Peyer's patch (tissue), 4 donors: Measurements from ENCODE around the gene KIF6. TPM values are rescaled to one million over a fixed set of nuclear protein-coding genes. Genes with fewer than 3 reads are reported as not detected.

Source experiments
- DNase-seq, 3 donors: peaks; one replicate each; pipeline ENCODE4 v3.0.0-alpha.2; 2017 to 2019
- H3K27ac ChIP-seq, 4 donors: fragments of 200-600 bp; sonication (generic); one replicate each; pipeline ENCODE4 v1.5.1; 2016 to 2019
- H3K27me3 ChIP-seq, 2 donors: fragments of 200-600 bp; sonication (generic); one replicate each; pipeline ENCODE4 v1.5.1; 2019
- H3K36me3 ChIP-seq, 3 donors: fragments of 200-600 bp; sonication (generic); one replicate each; pipeline ENCODE4 v1.5.1; 2016 to 2019
- H3K4me1 ChIP-seq, 4 donors: fragments of 200-600 bp; sonication (generic); one replicate each; pipeline ENCODE4 v1.5.1; 2016 to 2019
- H3K4me3 ChIP-seq, 4 donors: fragments of 200-600 bp; sonication (generic); 1 replicate in 3 of 4; 2 replicates in 1 of 4; pipeline ENCODE4 v1.5.1; 2016 to 2019; ENCODE audit warnings: mild to moderate bottlenecking in 1 of 4
- H3K9me3 ChIP-seq, 4 donors: fragments of 200-600 bp; sonication (generic); one replicate each; pipeline ENCODE4 v1.5.1; 2016 to 2019; ENCODE audit warnings: mild to moderate bottlenecking in 1 of 4
- POLR2A ChIP-seq, 2 donors: fragments of 450-650 bp; IDR thresholded peaks; one replicate each; pipeline ENCODE4 v1.5.1; 2017; ENCODE audit warnings: antibody characterized with exemption in 2 of 2, mild to moderate bottlenecking in 2 of 2, moderate library complexity in 2 of 2
- total RNA-seq, 4 donors: library from RNA; depleted of rRNA; stranded (reverse); fragments of >200 nt; gene quantifications; one replicate each; pipeline ENCODE4 v1.1.0, GENCODE V29; 2016
- TF ChIP-seq, protein P1 (sequence below), 6 experiments: fragments of 450-650 bp in 4 of 6; fragments of 200-600 bp in 2 of 6; sonication (generic) in 1 of 6; IDR thresholded peaks; one replicate each; pipeline ENCODE4 v1.5.1; 2017 to 2019; ENCODE audit warnings: antibody characterized with exemption in 6 of 6, mild to moderate bottlenecking in 3 of 6, moderate library complexity in 1 of 6

KIF6 gene
- total RNA-seq, 4 donors from 2014 or later: 0.83 TPM; not detected in 3

DNA sequence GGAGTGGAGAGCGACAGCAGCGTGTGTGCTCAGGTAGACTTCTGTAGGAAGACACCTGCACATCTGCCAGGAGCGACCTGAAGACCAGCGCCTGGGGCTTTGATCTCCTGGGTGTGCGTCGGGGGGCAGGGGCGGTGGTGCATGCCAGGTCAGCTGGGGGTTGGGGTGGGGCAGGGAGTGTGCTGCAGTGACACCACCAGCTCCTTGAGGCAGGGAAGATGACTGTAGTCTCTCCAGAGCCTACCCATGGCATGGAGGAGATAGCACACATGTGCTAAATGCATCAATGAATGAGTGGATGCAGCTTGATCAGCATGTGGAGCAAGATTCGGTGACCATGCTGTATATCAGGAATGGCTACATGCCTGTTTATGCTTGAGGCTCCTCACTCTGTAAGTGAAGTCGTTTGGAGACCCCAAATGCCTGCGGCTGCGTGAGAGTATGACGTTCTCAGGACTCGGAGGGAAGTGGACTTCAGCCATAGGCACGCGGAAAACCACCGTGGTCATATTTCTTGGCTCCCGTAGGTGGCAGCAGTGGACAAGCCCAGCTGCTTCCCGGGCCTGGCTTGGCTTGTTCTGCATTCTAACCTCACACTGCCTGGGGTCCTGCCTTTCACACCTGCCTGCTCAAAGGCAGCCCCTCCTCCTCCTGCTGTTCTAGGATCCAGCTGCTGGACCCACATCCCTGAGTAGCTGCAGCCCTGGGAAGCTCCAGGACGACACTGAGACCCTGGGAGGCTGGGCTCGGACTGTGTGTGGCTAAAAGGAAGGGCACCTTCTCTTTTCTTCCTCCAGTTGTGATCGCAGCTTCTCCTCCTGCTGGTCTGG lies 363.3 kb downstream of the KIF6 start:
- Histone ChIP-seq H3K4me1 (no peaks in the 10 kb centered on the region), H3K4me3 (no peak overlapping the region), H3K27me3 (no peaks in the 10 kb centered on the region), H3K9me3 (no peaks in the 10 kb centered on the region), H3K36me3 (no peaks in the 10 kb centered on the region), H3K27ac (no peak overlapping the region)
- no peak for TF ChIP-seq POLR2A (IDR thresholded peaks at IDR 0.05)
- TF ChIP-seq, protein P1, sequence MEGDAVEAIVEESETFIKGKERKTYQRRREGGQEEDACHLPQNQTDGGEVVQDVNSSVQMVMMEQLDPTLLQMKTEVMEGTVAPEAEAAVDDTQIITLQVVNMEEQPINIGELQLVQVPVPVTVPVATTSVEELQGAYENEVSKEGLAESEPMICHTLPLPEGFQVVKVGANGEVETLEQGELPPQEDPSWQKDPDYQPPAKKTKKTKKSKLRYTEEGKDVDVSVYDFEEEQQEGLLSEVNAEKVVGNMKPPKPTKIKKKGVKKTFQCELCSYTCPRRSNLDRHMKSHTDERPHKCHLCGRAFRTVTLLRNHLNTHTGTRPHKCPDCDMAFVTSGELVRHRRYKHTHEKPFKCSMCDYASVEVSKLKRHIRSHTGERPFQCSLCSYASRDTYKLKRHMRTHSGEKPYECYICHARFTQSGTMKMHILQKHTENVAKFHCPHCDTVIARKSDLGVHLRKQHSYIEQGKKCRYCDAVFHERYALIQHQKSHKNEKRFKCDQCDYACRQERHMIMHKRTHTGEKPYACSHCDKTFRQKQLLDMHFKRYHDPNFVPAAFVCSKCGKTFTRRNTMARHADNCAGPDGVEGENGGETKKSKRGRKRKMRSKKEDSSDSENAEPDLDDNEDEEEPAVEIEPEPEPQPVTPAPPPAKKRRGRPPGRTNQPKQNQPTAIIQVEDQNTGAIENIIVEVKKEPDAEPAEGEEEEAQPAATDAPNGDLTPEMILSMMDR (IDR thresholded peaks at IDR 0.05): peak in 5 of 6 experiments; percentile 13 to 77 (median 68)
- peak; percentile 29 to 75 (median 71) for DNase-seq

DNA sequence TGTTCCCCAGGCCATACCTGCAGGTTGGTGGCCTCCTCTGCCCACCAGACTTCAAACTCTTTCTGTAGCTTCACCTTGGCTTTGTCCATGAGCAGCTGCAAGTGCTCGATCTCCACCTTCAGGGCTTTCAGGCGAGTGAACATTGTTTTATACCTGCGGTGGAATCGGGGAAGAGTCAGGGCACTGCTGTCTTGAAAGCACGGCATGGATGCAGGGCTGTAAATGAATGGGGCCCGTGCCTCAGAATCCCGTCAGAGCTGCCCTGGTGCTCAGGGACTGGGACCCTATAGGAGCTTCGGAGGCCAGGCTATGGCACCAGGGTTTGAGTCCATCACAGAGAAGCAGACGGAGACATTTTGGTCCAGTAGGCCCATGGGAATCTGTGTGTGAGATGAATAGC lies 364.8 kb downstream of the KIF6 start:
- TF ChIP-seq, protein P1 (IDR thresholded peaks at IDR 0.05): no peak
- TF ChIP-seq POLR2A (IDR thresholded peaks at IDR 0.05): no peak
- Histone ChIP-seq H3K36me3 (no peaks in the 10 kb centered on the region), H3K27ac (no peak overlapping the region), H3K9me3 (no peaks in the 10 kb centered on the region), H3K4me1 (no peaks in the 10 kb centered on the region), H3K27me3 (no peaks in the 10 kb centered on the region), H3K4me3 (no peak overlapping the region)
- DNase-seq: no peak

DNA sequence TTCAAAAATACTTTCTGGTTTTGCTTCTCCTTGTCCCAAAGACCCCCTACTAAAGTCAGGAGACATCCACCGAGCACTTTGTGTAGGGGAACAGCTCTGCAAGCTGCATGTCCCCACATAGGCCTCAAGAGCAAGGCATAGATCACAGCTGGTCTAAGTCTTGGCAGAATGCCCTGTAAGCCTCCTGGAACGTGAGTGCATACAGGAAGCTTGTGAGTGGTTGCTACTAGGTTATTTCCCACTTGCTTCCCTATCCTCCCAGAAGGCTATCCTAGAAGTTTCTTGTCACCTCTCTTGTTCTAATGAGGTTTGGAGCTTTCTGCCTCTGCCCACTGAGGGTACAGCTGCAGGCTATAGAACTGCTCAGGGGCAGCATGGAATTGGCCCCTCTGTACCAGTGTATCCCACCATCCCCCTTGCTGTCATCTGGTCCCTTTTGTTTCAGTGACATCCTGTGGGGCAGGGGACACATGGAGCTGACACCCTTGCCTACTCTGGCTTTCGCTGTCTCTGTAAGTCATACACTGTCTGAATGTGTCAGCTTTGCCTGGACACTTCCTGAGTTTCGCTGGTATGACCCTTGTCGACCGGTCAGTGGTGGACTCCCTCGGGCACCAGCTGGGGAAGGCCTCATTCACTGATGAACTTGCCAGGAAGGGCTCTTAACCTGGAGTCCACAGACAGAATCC lies 367.1 kb downstream of the KIF6 start:
- no peaks in the 10 kb centered on the region for H3K9me3 ChIP-seq
- no peaks in the 10 kb centered on the region for H3K27me3 ChIP-seq
- H3K4me3 ChIP-seq: no peak overlapping the region
- no peak overlapping the region for H3K27ac ChIP-seq
- no peak for DNase-seq
- no peak for TF ChIP-seq POLR2A (IDR thresholded peaks at IDR 0.05)
- TF ChIP-seq, protein P1 (IDR thresholded peaks at IDR 0.05): no peak
- no peaks in the 10 kb centered on the region for H3K36me3 ChIP-seq
- no peaks in the 10 kb centered on the region for H3K4me1 ChIP-seq

DNA sequence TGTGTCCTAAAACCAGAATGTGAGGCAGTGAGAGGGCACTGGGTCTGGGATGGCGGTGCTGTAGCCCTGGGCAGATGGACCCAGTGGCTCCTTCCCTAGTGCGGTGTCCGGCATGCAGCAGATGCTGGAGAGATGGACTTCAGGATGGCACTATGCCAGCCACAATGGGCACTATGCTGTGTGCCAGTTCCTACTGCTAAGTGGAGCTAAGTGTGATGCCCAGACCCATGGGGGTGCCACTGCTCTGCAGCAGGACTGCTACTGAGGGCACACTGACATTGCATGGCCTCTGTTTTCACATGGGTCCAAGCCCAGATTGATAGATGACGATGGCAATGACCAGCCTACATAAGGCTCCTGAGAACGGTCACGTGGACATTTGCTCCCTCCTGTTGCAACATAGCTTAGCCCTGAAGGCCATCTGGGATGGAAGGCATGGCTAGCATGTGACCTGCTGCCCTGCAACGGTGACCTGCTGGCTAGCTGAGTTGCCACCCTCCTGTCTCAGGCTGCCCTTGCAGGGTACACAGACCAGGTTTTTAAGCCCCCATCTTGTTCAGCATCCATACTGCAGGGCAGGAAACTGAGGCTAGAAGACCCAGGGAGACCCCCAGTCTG lies 371.4 kb downstream of the KIF6 start:
- Histone ChIP-seq H3K9me3 (no peaks in the 10 kb centered on the region), H3K27me3 (no peaks in the 10 kb centered on the region), H3K36me3 (no peaks in the 10 kb centered on the region), H3K4me3 (no peak overlapping the region), H3K4me1 (no peaks in the 10 kb centered on the region), H3K27ac (no peak overlapping the region)
- no peak for DNase-seq
- no peak for TF ChIP-seq POLR2A (IDR thresholded peaks at IDR 0.05)
- TF ChIP-seq, protein P1 (IDR thresholded peaks at IDR 0.05): no peak

DNA sequence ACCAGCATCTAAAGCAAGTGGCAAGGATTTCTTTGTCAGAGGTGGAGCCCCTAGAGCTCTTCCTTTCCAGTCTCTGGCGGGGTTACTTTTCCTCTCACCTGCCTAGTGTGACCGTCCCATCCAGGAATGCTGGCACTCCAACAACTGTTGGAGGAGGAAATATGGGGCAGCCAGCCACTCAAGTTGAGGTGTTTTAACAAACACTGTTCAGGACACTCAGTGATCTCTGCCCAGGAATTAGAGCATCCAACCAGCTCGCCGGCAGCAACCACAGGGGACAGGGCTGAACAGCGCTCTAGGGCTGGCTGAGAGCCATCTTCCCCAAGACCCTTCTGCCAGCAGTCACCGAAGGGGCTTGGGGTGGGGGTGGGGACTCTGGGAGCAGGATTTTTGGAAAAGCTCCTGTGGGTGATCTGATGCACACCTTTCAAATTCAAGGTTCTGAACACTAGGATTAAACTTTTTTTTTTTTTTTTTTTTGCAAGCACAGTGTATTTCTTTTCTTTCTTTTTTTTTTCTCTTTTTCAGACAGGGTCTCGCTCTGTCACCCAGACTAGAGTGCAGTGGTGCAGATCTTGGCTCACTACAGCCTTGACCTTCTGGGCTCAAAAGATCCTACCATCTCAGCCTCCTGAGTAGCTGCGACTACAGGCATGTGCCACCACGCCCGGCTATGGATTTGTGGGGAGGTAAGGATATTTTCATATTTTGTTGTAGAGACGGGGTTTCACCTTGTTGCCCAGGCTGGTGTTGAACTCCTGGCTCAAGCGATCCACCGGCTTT lies 374.3 kb downstream of the KIF6 start:
- H3K27me3 ChIP-seq: no peaks in the 10 kb centered on the region
- no peaks in the 10 kb centered on the region for H3K9me3 ChIP-seq
- TF ChIP-seq, protein P1 (IDR thresholded peaks at IDR 0.05): no peak
- no peak for TF ChIP-seq POLR2A (IDR thresholded peaks at IDR 0.05)
- H3K36me3 ChIP-seq: no peaks in the 10 kb centered on the region
- no peak overlapping the region for H3K27ac ChIP-seq
- no peak for DNase-seq
- no peak overlapping the region for H3K4me3 ChIP-seq
- no peaks in the 10 kb centered on the region for H3K4me1 ChIP-seq
